K562 (cell line): ENCODE measurements around the gene NSRP1. TPM values are rescaled to one million over a fixed set of nuclear protein-coding genes. Genes with fewer than 3 reads are reported as not detected.

Experiments
- ATAC-seq: fragments of 200-7000 bp; cut with Tn5 transposase; 3 replicates; pipeline ENCODE4 v1.9.1; 2020; ENCODE audit warnings: moderate library complexity
- BruUV-seq: library from RNA; stranded (reverse); fragments of 400-500 nt; replicated peaks from 2 replicates; lab custom pipeline; 2021; lab: Mats Ljungman, UMichigan
- CTCF ChIA-PET: fragments of 300-600 bp; formaldehyde crosslinking; extraction: SDS; loops from one replicate; lab custom pipeline; 2021; ENCODE audit warnings: low intra/inter-chr PET ratio; lab: Yijun Ruan, JAX
- POLR2A ChIA-PET: fragments of 300-600, 350-650 bp; sonication (Branson Sonifier 250); formaldehyde crosslinking; extraction: SDS; loops from one replicate; lab custom pipeline; 2021; ENCODE audit warnings: antibody characterized with exemption, inconsistent platforms; lab: Yijun Ruan, JAX
- DNase-seq, 4 experiments: peaks; one replicate each; pipeline versions ENCODE4 v3.0.0 to v3.0.0-alpha.2; 2011 to 2018; ENCODE audit warnings: low spot score in 3 of 4, mixed read lengths in 3 of 4; ENCODE audit errors: extremely low read depth in 1 of 4
- FAIRE-seq: peaks from 2 replicates; lab custom pipeline; 2011; peaks lifted over from hg19 to GRCh38; lab: Jason Lieb, UNC
- H2AFZ ChIP-seq: 2 replicates; pipeline ENCODE4 v1.6.0; 2011; ENCODE audit warnings: low read depth, low read length, control low read depth, inconsistent platforms
- H3K27ac ChIP-seq: fragments of 200-600 bp; 3 replicates; pipeline ENCODE4 v1.8.0; 2011; ENCODE audit warnings: low read depth, mild to moderate bottlenecking, control low read depth, inconsistent platforms, low read length, moderate library complexity, mixed read lengths; ENCODE audit errors: extremely low read depth
- H3K27me3 ChIP-seq, 2 experiments: fragments of 300-600 bp in 1 of 2; 2 replicates in 1 of 2; 3 replicates in 1 of 2; pipeline versions ENCODE4 v1.6.0 to v1.8.0; 2011; ENCODE audit warnings: inconsistent platforms in 2 of 2, low read length in 2 of 2, mild to moderate bottlenecking in 1 of 2, mixed read lengths in 1 of 2, moderate library complexity in 1 of 2; ENCODE audit not compliant: control insufficient read depth in 2 of 2, insufficient read depth in 2 of 2
- H3K36me3 ChIP-seq: fragments of 300-600 bp; 3 replicates; pipeline ENCODE4 v1.8.0; 2011; ENCODE audit warnings: mild to moderate bottlenecking, low read length, inconsistent platforms; ENCODE audit not compliant: control insufficient read depth, insufficient read depth
- H3K4me1 ChIP-seq, 2 experiments: fragments of 200-600 bp in 1 of 2; replicated peaks in 1 of 2; 2 replicates in 1 of 2; 3 replicates in 1 of 2; pipeline versions ENCODE4 v1.5.1 to v1.8.0; 2011; ENCODE audit warnings: inconsistent platforms in 2 of 2, low read length in 2 of 2, mild to moderate bottlenecking in 1 of 2, mixed read lengths in 1 of 2, moderate library complexity in 1 of 2; ENCODE audit not compliant: control insufficient read depth in 2 of 2, insufficient read depth in 2 of 2
- H3K4me2 ChIP-seq: 2 replicates; pipeline ENCODE4 v1.6.1; 2011; ENCODE audit warnings: low read length, control low read depth, inconsistent platforms, mixed read lengths; ENCODE audit not compliant: insufficient read depth
- H3K4me3 ChIP-seq: fragments of 200-600 bp; sonication (generic), shearing (Covaris generic); 2 replicates; pipeline ENCODE4 v1.5.1; 2016; ENCODE audit warnings: control low read depth, inconsistent platforms
- H3K79me2 ChIP-seq: fragments of 200-600 bp; 3 replicates; pipeline ENCODE4 v1.8.0; 2011; ENCODE audit warnings: low read length, inconsistent platforms; ENCODE audit not compliant: control insufficient read depth, insufficient read depth
- H3K9ac ChIP-seq, 2 experiments: 2 replicates each; pipeline versions ENCODE4 v1.6.0 to v1.6.1; 2011; ENCODE audit warnings: low read depth in 2 of 2, low read length in 2 of 2, control low read depth in 1 of 2, inconsistent platforms in 1 of 2, mild to moderate bottlenecking in 1 of 2, mixed read lengths in 1 of 2; ENCODE audit not compliant: insufficient read depth in 1 of 2
- H3K9me1 ChIP-seq: one replicate; pipeline ENCODE4 v1.6.0; 2011; ENCODE audit warnings: inconsistent platforms, mild to moderate bottlenecking, low read length, moderate library complexity; ENCODE audit not compliant: control insufficient read depth, insufficient read depth
- H3K9me3 ChIP-seq: replicated peaks from 2 replicates; pipeline ENCODE4 v1.5.1; 2011; ENCODE audit warnings: low read depth, low read length, inconsistent platforms; ENCODE audit not compliant: control insufficient read depth, insufficient read depth
- H4K20me1 ChIP-seq: replicated peaks from 2 replicates; pipeline ENCODE4 v1.6.1; 2011; ENCODE audit warnings: low read length, inconsistent platforms, mixed read lengths; ENCODE audit not compliant: control insufficient read depth, insufficient read depth
- CREBBP ChIP-seq: IDR thresholded peaks from one replicate; pipeline ENCODE4 v1.6.1; 2012; ENCODE audit warnings: low read depth, mild to moderate bottlenecking, control low read depth, inconsistent platforms, low read length
- GTF2E2 ChIP-seq: fragments of 200-800 bp; sonication (Bioruptor generic); IDR thresholded peaks from 2 replicates; pipeline ENCODE4 v1.6.1; 2016; ENCODE audit warnings: missing genetic modification characterization, missing compliant biosample characterization
- MED1 ChIP-seq: sonication (generic); formaldehyde crosslinking; IDR thresholded peaks from 2 replicates; pipeline ENCODE4 v1.8.1; 2023; ENCODE audit warnings: missing genetic modification reagents, borderline replicate concordance
- NCOA2 ChIP-seq, 2 experiments: fragments of 450-650 bp; IDR thresholded peaks; 2 replicates each; pipeline ENCODE4 v1.6.1; 2018; ENCODE audit warnings: mild to moderate bottlenecking in 2 of 2, moderate library complexity in 1 of 2; ENCODE audit not compliant: partially characterized antibody in 2 of 2
- OTX1 ChIP-seq: fragments of 450-650 bp; formaldehyde crosslinking; IDR thresholded peaks from 2 replicates; pipeline ENCODE4 v1.4.0; 2022; ENCODE audit warnings: mild to moderate bottlenecking
- RBM17 ChIP-seq: fragments of 200-400 bp; formaldehyde crosslinking; IDR thresholded peaks from 2 replicates; pipeline ENCODE4 v1.6.1; 2017; ENCODE audit warnings: low read depth, mild to moderate bottlenecking, low read length, borderline replicate concordance
- TBP ChIP-seq: optimal IDR thresholded peaks from 2 replicates; pipeline ENCODE3; 2011; ENCODE audit warnings: low read depth, low read length, improper control_type of control experiment
- ZKSCAN1 ChIP-seq: fragments of 150-350 bp; IDR thresholded peaks from 2 replicates; pipeline ENCODE4 v1.6.1; 2016; ENCODE audit warnings: low read depth, low read length
- ZNF668 ChIP-seq: fragments of 250-450 bp; sonication (Bioruptor Pico); IDR thresholded peaks from 2 replicates; pipeline ENCODE4 v1.8.0; 2022; ENCODE audit warnings: mild to moderate bottlenecking, inconsistent platforms
- ZNF780A ChIP-seq: fragments of 250-450 bp; sonication (Bioruptor Pico); IDR thresholded peaks from 2 replicates; pipeline ENCODE4 v1.5.0; 2021; ENCODE audit warnings: mild to moderate bottlenecking
- WGBS: fragments of 100-300 bp; shearing (Covaris generic); methylation state at CpG from one replicate; pipeline ENCODE4 v1.1.6; 2016; ENCODE audit warnings: low coverage, mixed read lengths; ENCODE audit not compliant: insufficient coverage; ENCODE audit errors: missing lambda C conversion rate; 5-methylcytosine and 5-hydroxymethylcytosine counted together
- in situ Hi-C: fragments of 300-500 bp; cut with MboI; formaldehyde crosslinking; loops from 4 replicates; pipeline ENCODE4 v1.15.0; 2018; ENCODE audit warnings: inconsistent platforms, mixed read lengths
- intact Hi-C: fragments of 100-400 bp; cut with micrococcal nuclease; formaldehyde crosslinking; loops from 2 replicates; pipeline ENCODE4 v1.14.2; 2022
- polyA plus RNA-seq, 8 experiments: library from polyadenylated mRNA; depleted of rRNA in 4 of 8; stranded (reverse) in 5 of 8; unstranded in 3 of 8; fragments of >200 nt; fragmentation: Nextera tagmentation in 2 of 8; fragmentation: Illumina TruSeq in 1 of 8; extraction: Ambion mirVana in 2 of 8; extraction: Trizol in 1 of 8; gene quantifications; 2 replicates each; pipeline versions ENCODE4 v1.2.1 to v1.2.3, GENCODE V29; 2011 to 2014; ENCODE audit warnings: inconsistent platforms in 1 of 8, missing spikeins in 1 of 8
- total RNA-seq, 7 experiments: library from RNA; depleted of rRNA in 6 of 7; stranded (reverse); fragments of >200 nt in 6 of 7; fragmentation: Illumina TruSeq in 2 of 7; extraction: Trizol in 2 of 7; gene quantifications; 2 replicates each; pipeline versions ENCODE4 v1.2.1 to v1.2.3, GENCODE V29; 2011 to 2021; ENCODE audit warnings: low replicate concordance in 1 of 7
- TF ChIP-seq, protein P1 (sequence below): fragments of 450-650 bp; IDR thresholded peaks from 2 replicates; pipeline ENCODE4 v1.6.1; 2016; ENCODE audit warnings: mild to moderate bottlenecking, moderate library complexity
- TF ChIP-seq, protein P2 (sequence below): fragments of 450-650 bp; formaldehyde crosslinking; conservative IDR thresholded peaks from 2 replicates; pipeline ENCODE4 v1.4.0; 2022; ENCODE audit warnings: mild to moderate bottlenecking, missing genetic modification characterization

Gene NSRP1
- total and polyA plus RNA-seq, 9 of the 15 experiments (the other 6 are each of a cell fraction or from before 2014, with no cell fraction given) = 18.4 to 68.6 (median 32.7) TPM

DNA sequence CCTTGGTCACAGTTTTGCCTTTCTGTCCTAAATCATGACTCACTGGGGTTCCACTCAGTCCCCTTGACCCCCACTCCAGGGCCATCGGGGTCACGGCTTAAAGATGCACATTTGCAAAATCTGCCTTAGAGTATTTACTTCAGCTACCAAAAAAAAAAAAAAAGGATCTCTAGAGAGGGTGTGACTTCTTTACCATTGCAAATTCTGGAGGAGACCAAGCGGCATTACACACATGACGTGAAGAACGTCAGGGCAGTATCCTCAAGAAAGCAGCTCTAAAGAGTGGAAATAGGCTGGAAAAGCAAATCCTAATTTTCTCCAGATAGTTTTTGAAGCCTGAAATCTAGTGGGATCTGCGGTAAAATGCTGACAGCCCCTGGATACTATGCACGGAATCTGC is 93.3 kb downstream of the NSRP1 start:
- intact Hi-C loops (loop anchor here (10.0 kb wide), 1 partner anchor 105 kb away; no protein-coding TSS in a partner anchor), in situ Hi-C loops (no loop called here)
- Histone ChIP-seq H3K27me3 (peaks cover 9 to 32% of the 10 kb centered on the region in 2 experiments; a peak in 4 of 5 replicates), H4K20me1 (no peaks in the 10 kb centered on the region), H3K4me3 (no peak overlapping the region), H3K27ac (no peak overlapping the region), H3K79me2 (no peaks in the 10 kb centered on the region), H3K4me1 (no peaks in the 10 kb centered on the region), H3K9me3 (no peaks in the 10 kb centered on the region), H3K36me3 (no peaks in the 10 kb centered on the region), H3K9me1 (no peaks in the 10 kb centered on the region), H3K4me2 (no peak overlapping the region), H2AFZ (no peak overlapping the region), H3K9ac (no peak overlapping the region)
- ATAC-seq (no peak), FAIRE-seq (no peak), DNase-seq (no peak)
- BruUV-seq = no TSS peak
- 35% methylated on average over 7 of the region's 7 CpGs for WGBS
- ChIA-PET CTCF (no interaction called here), POLR2A (no interaction called here)
- TF ChIP-seq MED1 (CRISPR knock-in tag) (no peak), ZNF668 (no peak), ZKSCAN1 (no peak), OTX1 (CRISPR knock-in tag) (no peak), ZNF780A (CRISPR knock-in tag) (no peak), GTF2E2 (tag) (no peak), NCOA2 (IDR thresholded peaks at IDR 0.05; ENCODE audit: partially characterized antibody in 2 of 2) (no peak), TBP (no peak), RBM17 (no peak), CREBBP (no peak)
- TF ChIP-seq, protein P1, sequence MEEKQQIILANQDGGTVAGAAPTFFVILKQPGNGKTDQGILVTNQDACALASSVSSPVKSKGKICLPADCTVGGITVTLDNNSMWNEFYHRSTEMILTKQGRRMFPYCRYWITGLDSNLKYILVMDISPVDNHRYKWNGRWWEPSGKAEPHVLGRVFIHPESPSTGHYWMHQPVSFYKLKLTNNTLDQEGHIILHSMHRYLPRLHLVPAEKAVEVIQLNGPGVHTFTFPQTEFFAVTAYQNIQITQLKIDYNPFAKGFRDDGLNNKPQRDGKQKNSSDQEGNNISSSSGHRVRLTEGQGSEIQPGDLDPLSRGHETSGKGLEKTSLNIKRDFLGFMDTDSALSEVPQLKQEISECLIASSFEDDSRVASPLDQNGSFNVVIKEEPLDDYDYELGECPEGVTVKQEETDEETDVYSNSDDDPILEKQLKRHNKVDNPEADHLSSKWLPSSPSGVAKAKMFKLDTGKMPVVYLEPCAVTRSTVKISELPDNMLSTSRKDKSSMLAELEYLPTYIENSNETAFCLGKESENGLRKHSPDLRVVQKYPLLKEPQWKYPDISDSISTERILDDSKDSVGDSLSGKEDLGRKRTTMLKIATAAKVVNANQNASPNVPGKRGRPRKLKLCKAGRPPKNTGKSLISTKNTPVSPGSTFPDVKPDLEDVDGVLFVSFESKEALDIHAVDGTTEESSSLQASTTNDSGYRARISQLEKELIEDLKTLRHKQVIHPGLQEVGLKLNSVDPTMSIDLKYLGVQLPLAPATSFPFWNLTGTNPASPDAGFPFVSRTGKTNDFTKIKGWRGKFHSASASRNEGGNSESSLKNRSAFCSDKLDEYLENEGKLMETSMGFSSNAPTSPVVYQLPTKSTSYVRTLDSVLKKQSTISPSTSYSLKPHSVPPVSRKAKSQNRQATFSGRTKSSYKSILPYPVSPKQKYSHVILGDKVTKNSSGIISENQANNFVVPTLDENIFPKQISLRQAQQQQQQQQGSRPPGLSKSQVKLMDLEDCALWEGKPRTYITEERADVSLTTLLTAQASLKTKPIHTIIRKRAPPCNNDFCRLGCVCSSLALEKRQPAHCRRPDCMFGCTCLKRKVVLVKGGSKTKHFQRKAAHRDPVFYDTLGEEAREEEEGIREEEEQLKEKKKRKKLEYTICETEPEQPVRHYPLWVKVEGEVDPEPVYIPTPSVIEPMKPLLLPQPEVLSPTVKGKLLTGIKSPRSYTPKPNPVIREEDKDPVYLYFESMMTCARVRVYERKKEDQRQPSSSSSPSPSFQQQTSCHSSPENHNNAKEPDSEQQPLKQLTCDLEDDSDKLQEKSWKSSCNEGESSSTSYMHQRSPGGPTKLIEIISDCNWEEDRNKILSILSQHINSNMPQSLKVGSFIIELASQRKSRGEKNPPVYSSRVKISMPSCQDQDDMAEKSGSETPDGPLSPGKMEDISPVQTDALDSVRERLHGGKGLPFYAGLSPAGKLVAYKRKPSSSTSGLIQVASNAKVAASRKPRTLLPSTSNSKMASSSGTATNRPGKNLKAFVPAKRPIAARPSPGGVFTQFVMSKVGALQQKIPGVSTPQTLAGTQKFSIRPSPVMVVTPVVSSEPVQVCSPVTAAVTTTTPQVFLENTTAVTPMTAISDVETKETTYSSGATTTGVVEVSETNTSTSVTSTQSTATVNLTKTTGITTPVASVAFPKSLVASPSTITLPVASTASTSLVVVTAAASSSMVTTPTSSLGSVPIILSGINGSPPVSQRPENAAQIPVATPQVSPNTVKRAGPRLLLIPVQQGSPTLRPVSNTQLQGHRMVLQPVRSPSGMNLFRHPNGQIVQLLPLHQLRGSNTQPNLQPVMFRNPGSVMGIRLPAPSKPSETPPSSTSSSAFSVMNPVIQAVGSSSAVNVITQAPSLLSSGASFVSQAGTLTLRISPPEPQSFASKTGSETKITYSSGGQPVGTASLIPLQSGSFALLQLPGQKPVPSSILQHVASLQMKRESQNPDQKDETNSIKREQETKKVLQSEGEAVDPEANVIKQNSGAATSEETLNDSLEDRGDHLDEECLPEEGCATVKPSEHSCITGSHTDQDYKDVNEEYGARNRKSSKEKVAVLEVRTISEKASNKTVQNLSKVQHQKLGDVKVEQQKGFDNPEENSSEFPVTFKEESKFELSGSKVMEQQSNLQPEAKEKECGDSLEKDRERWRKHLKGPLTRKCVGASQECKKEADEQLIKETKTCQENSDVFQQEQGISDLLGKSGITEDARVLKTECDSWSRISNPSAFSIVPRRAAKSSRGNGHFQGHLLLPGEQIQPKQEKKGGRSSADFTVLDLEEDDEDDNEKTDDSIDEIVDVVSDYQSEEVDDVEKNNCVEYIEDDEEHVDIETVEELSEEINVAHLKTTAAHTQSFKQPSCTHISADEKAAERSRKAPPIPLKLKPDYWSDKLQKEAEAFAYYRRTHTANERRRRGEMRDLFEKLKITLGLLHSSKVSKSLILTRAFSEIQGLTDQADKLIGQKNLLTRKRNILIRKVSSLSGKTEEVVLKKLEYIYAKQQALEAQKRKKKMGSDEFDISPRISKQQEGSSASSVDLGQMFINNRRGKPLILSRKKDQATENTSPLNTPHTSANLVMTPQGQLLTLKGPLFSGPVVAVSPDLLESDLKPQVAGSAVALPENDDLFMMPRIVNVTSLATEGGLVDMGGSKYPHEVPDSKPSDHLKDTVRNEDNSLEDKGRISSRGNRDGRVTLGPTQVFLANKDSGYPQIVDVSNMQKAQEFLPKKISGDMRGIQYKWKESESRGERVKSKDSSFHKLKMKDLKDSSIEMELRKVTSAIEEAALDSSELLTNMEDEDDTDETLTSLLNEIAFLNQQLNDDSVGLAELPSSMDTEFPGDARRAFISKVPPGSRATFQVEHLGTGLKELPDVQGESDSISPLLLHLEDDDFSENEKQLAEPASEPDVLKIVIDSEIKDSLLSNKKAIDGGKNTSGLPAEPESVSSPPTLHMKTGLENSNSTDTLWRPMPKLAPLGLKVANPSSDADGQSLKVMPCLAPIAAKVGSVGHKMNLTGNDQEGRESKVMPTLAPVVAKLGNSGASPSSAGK = no peak
- TF ChIP-seq, protein P2, sequence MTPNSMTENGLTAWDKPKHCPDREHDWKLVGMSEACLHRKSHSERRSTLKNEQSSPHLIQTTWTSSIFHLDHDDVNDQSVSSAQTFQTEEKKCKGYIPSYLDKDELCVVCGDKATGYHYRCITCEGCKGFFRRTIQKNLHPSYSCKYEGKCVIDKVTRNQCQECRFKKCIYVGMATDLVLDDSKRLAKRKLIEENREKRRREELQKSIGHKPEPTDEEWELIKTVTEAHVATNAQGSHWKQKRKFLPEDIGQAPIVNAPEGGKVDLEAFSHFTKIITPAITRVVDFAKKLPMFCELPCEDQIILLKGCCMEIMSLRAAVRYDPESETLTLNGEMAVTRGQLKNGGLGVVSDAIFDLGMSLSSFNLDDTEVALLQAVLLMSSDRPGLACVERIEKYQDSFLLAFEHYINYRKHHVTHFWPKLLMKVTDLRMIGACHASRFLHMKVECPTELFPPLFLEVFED (CRISPR knock-in tag) = no peak
